ENCODE data around the gene RNF103. TPM values are rescaled to one million over a fixed set of nuclear protein-coding genes. Genes with fewer than 3 reads are reported as not detected.

The RNF103 gene
- total RNA-seq, 4 donors from 2014 or later = 36.9 to 60.4 (median 46.4) TPM

DNA sequence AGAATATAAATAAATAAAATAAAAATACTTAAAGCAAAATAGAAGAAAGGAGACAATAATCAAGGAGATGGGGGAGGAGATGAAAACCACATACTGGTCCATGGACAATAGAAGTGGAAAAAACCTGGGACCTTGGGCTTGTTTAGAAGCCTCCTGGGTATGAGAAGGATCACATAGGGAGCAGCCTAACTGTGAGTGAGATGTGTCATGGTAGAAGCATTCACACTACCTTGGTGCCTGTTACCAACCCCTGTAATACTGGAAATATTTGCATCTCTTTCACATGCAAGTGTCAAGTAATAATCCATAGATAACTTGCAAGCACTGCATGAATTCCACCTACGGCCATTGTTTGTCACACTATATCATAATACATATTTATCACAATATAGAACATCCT, 23.2 kb upstream of the RNF103 start:
- no peak overlapping the region for H3K27ac ChIP-seq (replicated peaks in 1 of 4)
- no peaks in the 10 kb centered on the region for H3K27me3 ChIP-seq
- H3K36me3 ChIP-seq = no peaks in the 10 kb centered on the region
- no peaks in the 10 kb centered on the region for H3K4me1 ChIP-seq
- H3K9me3 ChIP-seq = peaks cover 0 to 15% (median 6%) of the 10 kb centered on the region in 4 donors
- H3K4me3 ChIP-seq = no peak overlapping the region
- DNase-seq (ENCODE audit: extremely low spot score) = no peak
- TF ChIP-seq, protein P1, sequence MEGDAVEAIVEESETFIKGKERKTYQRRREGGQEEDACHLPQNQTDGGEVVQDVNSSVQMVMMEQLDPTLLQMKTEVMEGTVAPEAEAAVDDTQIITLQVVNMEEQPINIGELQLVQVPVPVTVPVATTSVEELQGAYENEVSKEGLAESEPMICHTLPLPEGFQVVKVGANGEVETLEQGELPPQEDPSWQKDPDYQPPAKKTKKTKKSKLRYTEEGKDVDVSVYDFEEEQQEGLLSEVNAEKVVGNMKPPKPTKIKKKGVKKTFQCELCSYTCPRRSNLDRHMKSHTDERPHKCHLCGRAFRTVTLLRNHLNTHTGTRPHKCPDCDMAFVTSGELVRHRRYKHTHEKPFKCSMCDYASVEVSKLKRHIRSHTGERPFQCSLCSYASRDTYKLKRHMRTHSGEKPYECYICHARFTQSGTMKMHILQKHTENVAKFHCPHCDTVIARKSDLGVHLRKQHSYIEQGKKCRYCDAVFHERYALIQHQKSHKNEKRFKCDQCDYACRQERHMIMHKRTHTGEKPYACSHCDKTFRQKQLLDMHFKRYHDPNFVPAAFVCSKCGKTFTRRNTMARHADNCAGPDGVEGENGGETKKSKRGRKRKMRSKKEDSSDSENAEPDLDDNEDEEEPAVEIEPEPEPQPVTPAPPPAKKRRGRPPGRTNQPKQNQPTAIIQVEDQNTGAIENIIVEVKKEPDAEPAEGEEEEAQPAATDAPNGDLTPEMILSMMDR (IDR thresholded peaks at IDR 0.05) = no peak
- TF ChIP-seq EP300 (IDR thresholded peaks at IDR 0.05) (no peak), POLR2AphosphoS5 (IDR thresholded peaks at IDR 0.05) (no peak), POLR2A (IDR thresholded peaks at IDR 0.05; ENCODE audit: low read depth) (no peak)
- WGBS = 79% methylated on average over 1 of the region's 1 CpG
- intact Hi-C loops (cut with DNase I) = no loop called here

DNA sequence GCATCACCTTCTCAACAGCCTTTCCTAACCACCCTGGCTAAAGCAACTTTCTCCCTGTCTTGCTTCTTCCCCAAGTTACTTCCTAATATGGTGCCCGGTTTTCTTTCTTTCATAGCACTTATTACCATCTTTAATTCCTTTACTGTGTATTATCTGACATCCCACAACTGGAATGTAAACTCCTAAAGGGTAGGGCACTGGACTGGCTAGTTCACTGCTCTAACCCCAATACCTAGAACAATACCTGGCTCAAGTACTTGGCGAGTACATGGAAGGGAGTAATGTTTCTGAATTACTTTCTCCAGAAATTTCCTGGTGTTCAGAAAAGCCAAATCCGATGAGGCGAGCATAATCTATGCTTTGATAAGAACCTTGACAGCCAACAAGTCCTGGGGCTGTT, 22.7 kb upstream of the RNF103 start:
- Histone ChIP-seq H3K4me1 (no peaks in the 10 kb centered on the region), H3K27ac (replicated peaks in 1 of 4) (no peak overlapping the region), H3K27me3 (no peaks in the 10 kb centered on the region), H3K4me3 (no peak overlapping the region), H3K36me3 (no peaks in the 10 kb centered on the region), H3K9me3 (peaks cover 0 to 15% (median 6%) of the 10 kb centered on the region in 4 donors)
- no peak for DNase-seq (ENCODE audit: extremely low spot score)
- no peak for TF ChIP-seq POLR2AphosphoS5 (IDR thresholded peaks at IDR 0.05)
- no peak for TF ChIP-seq POLR2A (IDR thresholded peaks at IDR 0.05; ENCODE audit: low read depth)
- TF ChIP-seq EP300 (IDR thresholded peaks at IDR 0.05) = no peak
- TF ChIP-seq, protein P1 (IDR thresholded peaks at IDR 0.05) = no peak
- intact Hi-C loops (cut with DNase I) = no loop called here
- 94% methylated on average over 4 of the region's 4 CpGs for WGBS

DNA sequence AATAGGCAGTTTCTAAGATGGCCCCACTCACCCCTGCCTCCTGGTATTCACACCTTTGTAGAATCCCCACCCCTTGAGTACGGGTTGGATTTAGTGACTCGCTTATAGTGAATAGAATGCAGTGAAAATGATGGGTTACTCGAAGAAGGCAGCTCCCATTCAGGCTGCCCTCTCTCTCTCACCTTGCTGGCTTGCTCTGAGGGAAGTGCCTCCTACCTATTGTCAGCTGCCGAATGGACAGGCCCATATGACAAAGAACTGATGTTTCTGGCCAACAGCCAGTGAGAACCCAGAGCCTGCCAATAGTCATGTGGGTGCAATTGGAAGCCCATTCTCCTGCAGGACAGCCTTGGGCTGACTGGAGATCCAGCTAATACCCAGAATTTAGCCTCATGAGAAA, 22.1 kb upstream of the RNF103 start:
- WGBS = 87% methylated on average over 4 of the region's 4 CpGs
- TF ChIP-seq POLR2A (IDR thresholded peaks at IDR 0.05; ENCODE audit: low read depth) (no peak), POLR2AphosphoS5 (IDR thresholded peaks at IDR 0.05) (no peak), EP300 (IDR thresholded peaks at IDR 0.05) (no peak)
- TF ChIP-seq, protein P1 (IDR thresholded peaks at IDR 0.05) = no peak

DNA sequence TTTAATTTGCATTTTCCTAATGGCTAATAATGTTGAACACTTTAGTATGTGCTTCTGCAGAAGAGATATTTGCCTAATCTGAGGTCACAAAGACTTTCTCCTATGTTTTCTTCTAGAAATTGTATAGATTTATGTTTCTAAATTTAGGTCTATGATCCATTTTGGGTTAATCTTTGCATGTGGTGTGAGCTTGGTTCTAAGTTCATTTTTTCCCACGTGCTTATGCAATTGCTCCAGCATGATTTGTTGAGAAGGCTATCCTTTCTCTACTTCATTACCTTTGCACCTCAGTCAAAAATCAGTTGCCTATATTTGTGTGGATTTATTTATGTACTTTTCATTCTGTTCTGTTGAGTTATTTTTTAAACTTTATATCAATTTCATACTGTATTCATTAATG, 15.0 kb upstream of the RNF103 start:
- Histone ChIP-seq H3K4me1 (no peaks in the 10 kb centered on the region), H3K36me3 (no peaks in the 10 kb centered on the region)
- WGBS = 78% methylated on average over 1 of the region's 1 CpG

More for the DNA sequence above, 22.1 kb upstream of the RNF103 start:
- H3K27ac ChIP-seq (replicated peaks in 1 of 4) = no peak overlapping the region
- H3K4me1 ChIP-seq = no peaks in the 10 kb centered on the region
- H3K36me3 ChIP-seq = no peaks in the 10 kb centered on the region
- no peaks in the 10 kb centered on the region for H3K27me3 ChIP-seq
- DNase-seq (ENCODE audit: extremely low spot score) = no peak
- H3K9me3 ChIP-seq = peaks cover 0 to 15% (median 7%) of the 10 kb centered on the region in 4 donors
- no peak overlapping the region for H3K4me3 ChIP-seq
- intact Hi-C loops (cut with DNase I) = no loop called here

More for the DNA sequence above, 15.0 kb upstream of the RNF103 start:
- intact Hi-C loops (cut with DNase I) = no loop called here
- H3K27me3 ChIP-seq = no peaks in the 10 kb centered on the region
- no peak overlapping the region for H3K27ac ChIP-seq (replicated peaks in 1 of 4)
- TF ChIP-seq POLR2A (IDR thresholded peaks at IDR 0.05; ENCODE audit: low read depth) (no peak), POLR2AphosphoS5 (IDR thresholded peaks at IDR 0.05) (no peak), EP300 (IDR thresholded peaks at IDR 0.05) (no peak)
- TF ChIP-seq, protein P1 (IDR thresholded peaks at IDR 0.05) = no peak
- H3K9me3 ChIP-seq = peaks cover 0 to 17% (median 0%) of the 10 kb centered on the region in 4 donors
- H3K4me3 ChIP-seq = no peak overlapping the region
- no peak for DNase-seq (ENCODE audit: extremely low spot score)

Data from esophagus muscularis mucosa (tissue), 4 donors.